HG02588 (cell line): ENCODE measurements around the gene MAGI1.

Source experiments
- ATAC-seq: cut with Tn5 transposase; IDR thresholded peaks from one replicate; pipeline ENCODE4 v1.9.1; 2021; ENCODE audit warnings: mild to moderate bottlenecking, moderate library complexity; ENCODE audit not compliant: unreplicated experiment

The MAGI1 gene

GRCh38 chr3:65950340-65951326 lies 88.1 kb downstream of the MAGI1 start:
- no peak for ATAC-seq

- no peak for ATAC-seq
Measured at GRCh38 chr3:65948841-65949573, 89.7 kb downstream of the MAGI1 start.

GRCh38 chr3:65946438-65946837 lies 92.3 kb downstream of the MAGI1 start:
- no peak for ATAC-seq

GRCh38 chr3:65945953-65946352 lies 92.8 kb downstream of the MAGI1 start:
- no peak for ATAC-seq

GRCh38 chr3:65945480-65945879 lies 93.2 kb downstream of the MAGI1 start:
- ATAC-seq = no peak

- ATAC-seq = no peak
Measured at GRCh38 chr3:65944252-65944651, 94.5 kb downstream of the MAGI1 start.

GRCh38 chr3:65939801-65940246 lies 98.9 kb downstream of the MAGI1 start:
- ATAC-seq = no peak

GRCh38 chr3:65939184-65939583 lies 99.5 kb downstream of the MAGI1 start:
- ATAC-seq = no peak

- ATAC-seq = no peak
Measured at GRCh38 chr3:65938676-65939075, 100.0 kb downstream of the MAGI1 start.

GRCh38 chr3:65938147-65938546 lies 100.6 kb downstream of the MAGI1 start:
- no peak for ATAC-seq

GRCh38 chr3:65936908-65937638 lies 101.6 kb downstream of the MAGI1 start:
- no peak for ATAC-seq

- no peak for ATAC-seq
Measured at GRCh38 chr3:65935724-65936123, 103.0 kb downstream of the MAGI1 start.

GRCh38 chr3:65930648-65931047 lies 108.1 kb downstream of the MAGI1 start:
- ATAC-seq = no peak

GRCh38 chr3:65928110-65928509 lies 110.6 kb downstream of the MAGI1 start:
- ATAC-seq = no peak

- ATAC-seq = no peak
Measured at GRCh38 chr3:65927576-65927975, 111.1 kb downstream of the MAGI1 start.

- ATAC-seq = no peak
Measured at GRCh38 chr3:65925254-65925954, 113.3 kb downstream of the MAGI1 start.

- no peak for ATAC-seq
Measured at GRCh38 chr3:65924762-65925161, 114.0 kb downstream of the MAGI1 start.

GRCh38 chr3:65922441-65922840 lies 116.3 kb downstream of the MAGI1 start:
- no peak for ATAC-seq

- ATAC-seq = no peak
Measured at GRCh38 chr3:65919826-65920225, 118.9 kb downstream of the MAGI1 start.

- ATAC-seq = no peak
Measured at GRCh38 chr3:65915477-65915876, 123.2 kb downstream of the MAGI1 start.
